ENCODE data around the gene SCUBE3.

SCUBE3 gene

DNA sequence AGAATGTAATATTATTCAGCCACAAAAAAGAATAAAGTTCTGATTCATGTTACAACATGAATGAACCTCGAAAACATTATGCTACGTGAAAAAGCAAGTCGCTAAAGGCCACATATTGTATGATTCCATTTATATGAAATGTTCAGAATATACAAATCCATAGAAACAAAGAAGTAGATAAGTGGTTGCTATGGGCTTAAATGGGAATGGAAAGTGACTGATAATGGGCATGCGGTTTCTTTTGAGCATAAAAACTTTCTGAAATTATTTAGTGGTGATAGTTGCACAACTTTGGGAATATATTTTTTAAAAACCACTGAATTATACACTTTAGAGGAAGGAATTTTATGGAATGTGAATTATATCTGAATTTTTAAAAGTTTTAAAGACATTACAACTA, 39.3 kb upstream of the SCUBE3 start:
- no peak for DNase-seq (ENCODE audit: low read depth)
- TF ChIP-seq CTCF (IDR thresholded peaks at IDR 0.05; ENCODE audit: control insufficient read depth, insufficient read depth, low read depth, low read length, missing control alignments): no peak
- no peak overlapping the region for H3K4me3 ChIP-seq (ENCODE audit: control insufficient read depth, low read depth, low read length)

GRCh38 chr6:35176301-35177024, 37.3 kb upstream of the SCUBE3 start:
- no peak for TF ChIP-seq CTCF (IDR thresholded peaks at IDR 0.05; ENCODE audit: control insufficient read depth, insufficient read depth, low read depth, low read length, missing control alignments)
- no peak for DNase-seq (ENCODE audit: low read depth)
- no peak overlapping the region for H3K4me3 ChIP-seq (ENCODE audit: control insufficient read depth, low read depth, low read length)

- DNase-seq (ENCODE audit: low read depth): no peak
- H3K4me3 ChIP-seq (ENCODE audit: control insufficient read depth, low read depth, low read length): no peak overlapping the region
- TF ChIP-seq CTCF (IDR thresholded peaks at IDR 0.05; ENCODE audit: control insufficient read depth, insufficient read depth, low read depth, low read length, missing control alignments): no peak
Measured at GRCh38 chr6:35177157-35177556, 36.6 kb upstream of the SCUBE3 start.

- TF ChIP-seq CTCF (IDR thresholded peaks at IDR 0.05; ENCODE audit: control insufficient read depth, insufficient read depth, low read depth, low read length, missing control alignments): no peak
- no peak for DNase-seq (ENCODE audit: low read depth)
- no peak overlapping the region for H3K4me3 ChIP-seq (ENCODE audit: control insufficient read depth, low read depth, low read length)
Measured at GRCh38 chr6:35177596-35177995, 36.2 kb upstream of the SCUBE3 start.

- no peak for DNase-seq (ENCODE audit: low read depth)
- TF ChIP-seq CTCF (IDR thresholded peaks at IDR 0.05; ENCODE audit: control insufficient read depth, insufficient read depth, low read depth, low read length, missing control alignments): no peak
- H3K4me3 ChIP-seq (ENCODE audit: control insufficient read depth, low read depth, low read length): no peak overlapping the region
Measured at GRCh38 chr6:35178012-35178411, 35.7 kb upstream of the SCUBE3 start.

DNA sequence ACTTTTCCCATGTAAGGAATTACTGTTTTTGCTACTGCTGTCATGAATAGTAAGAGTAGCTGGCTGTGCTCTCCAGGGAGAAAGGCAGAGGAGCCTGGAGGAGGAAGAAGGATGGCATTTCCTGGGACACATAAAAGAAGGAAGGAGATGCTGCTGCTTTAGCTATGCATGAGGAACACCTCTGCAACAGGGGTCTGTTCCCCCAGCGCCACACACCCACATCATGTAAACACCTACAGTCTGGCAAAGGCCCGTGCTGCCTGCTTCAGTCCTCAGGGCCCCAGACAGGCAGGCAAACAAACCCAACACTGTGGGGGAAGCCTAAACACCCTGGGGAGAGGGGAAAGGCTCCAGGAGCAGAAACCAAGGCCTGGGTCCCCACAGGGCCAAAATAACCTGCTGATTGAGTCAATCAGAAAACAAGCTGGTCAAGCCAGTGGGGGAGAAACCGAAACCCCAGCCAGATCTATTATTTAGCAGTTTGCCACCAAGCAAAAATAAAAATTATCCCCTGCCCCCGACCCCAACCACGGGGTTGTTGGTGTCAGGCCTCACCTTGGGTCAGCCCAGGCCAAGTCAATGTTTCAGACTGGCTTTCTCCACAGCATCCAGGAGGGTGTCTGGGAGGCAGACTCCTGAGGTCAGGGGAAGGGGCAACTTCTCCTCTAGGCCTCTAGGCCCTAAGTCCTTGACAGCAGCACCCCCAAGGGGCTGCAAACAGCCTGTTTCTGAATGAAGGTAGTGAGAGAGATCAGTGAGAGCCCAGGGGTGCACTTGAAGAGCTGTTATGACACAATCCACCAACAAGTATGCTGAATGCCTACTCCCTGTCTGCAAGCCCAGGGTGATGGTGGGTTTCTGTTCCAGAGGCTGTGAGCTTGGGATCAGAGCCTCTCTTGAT, 34.6 kb upstream of the SCUBE3 start:
- DNase-seq (ENCODE audit: low read depth): no peak
- H3K4me3 ChIP-seq (ENCODE audit: control insufficient read depth, low read depth, low read length): no peak overlapping the region
- TF ChIP-seq CTCF (IDR thresholded peaks at IDR 0.05; ENCODE audit: control insufficient read depth, insufficient read depth, low read depth, low read length, missing control alignments): no peak

Data from AG09309 (cell line).